HepG2 (cell line): ENCODE results near the gene GOLGA8A.

Experiments used
- CTCF ChIP-seq: sonication (generic); formaldehyde crosslinking; IDR thresholded peaks from 2 replicates; pipeline ENCODE4 v1.5.0; 2020; ENCODE audit warnings: mild to moderate bottlenecking, missing genetic modification reagents, moderate library complexity
- JUN ChIP-seq: sonication (generic); formaldehyde crosslinking; IDR thresholded peaks from 2 replicates; pipeline ENCODE4 v1.4.0; 2020; ENCODE audit warnings: mild to moderate bottlenecking, missing genetic modification reagents
- NR2F2 ChIP-seq: IDR thresholded peaks from 2 replicates; pipeline ENCODE4 v1.6.1; 2012; ENCODE audit warnings: low read depth, inconsistent platforms, borderline replicate concordance
- RCOR2 ChIP-seq: IDR thresholded peaks from 2 replicates; pipeline ENCODE4 v1.6.1; 2016; ENCODE audit warnings: missing biosample characterization, missing genetic modification reagents
- ZNF530 ChIP-seq: sonication (generic); formaldehyde crosslinking; IDR thresholded peaks from 2 replicates; pipeline ENCODE4 v1.5.0; 2020; ENCODE audit warnings: low read depth, mild to moderate bottlenecking, missing genetic modification reagents
- TF ChIP-seq, protein P1 (sequence below): sonication (generic); formaldehyde crosslinking; IDR thresholded peaks from 2 replicates; pipeline ENCODE4 v1.4.0; 2020; ENCODE audit warnings: mild to moderate bottlenecking, missing genetic modification reagents
- TF ChIP-seq, protein P2 (sequence below), 2 experiments: IDR thresholded peaks; 2 replicates each; pipeline ENCODE4 v1.6.1; 2011 to 2012; ENCODE audit warnings: low read length in 2 of 2, borderline replicate concordance in 1 of 2, low read depth in 1 of 2, mild to moderate bottlenecking in 1 of 2, moderate library complexity in 1 of 2

DNA sequence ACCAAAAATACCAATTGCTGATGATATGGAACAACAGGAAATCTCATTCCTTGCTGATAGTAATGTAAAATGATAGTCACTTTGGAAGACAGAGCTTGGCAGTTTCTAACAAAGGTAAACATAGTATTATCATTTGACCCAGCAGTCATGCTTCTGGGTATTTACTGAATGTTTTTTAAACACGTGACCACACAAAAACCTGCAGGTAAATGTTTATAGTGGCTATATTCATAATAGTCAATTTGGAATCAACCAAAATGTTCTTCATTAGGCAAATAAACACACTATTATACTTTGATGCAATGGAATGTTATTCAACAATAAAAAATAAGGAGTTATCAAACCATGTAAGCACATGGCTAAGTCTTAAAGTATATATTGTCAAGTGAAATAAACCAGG, 24.1 kb upstream of the GOLGA8A start:
- TF ChIP-seq JUN (CRISPR knock-in tag) (no peak), NR2F2 (no peak), CTCF (no peak), RCOR2 (no peak), ZNF530 (CRISPR knock-in tag) (no peak)
- TF ChIP-seq, protein P1, sequence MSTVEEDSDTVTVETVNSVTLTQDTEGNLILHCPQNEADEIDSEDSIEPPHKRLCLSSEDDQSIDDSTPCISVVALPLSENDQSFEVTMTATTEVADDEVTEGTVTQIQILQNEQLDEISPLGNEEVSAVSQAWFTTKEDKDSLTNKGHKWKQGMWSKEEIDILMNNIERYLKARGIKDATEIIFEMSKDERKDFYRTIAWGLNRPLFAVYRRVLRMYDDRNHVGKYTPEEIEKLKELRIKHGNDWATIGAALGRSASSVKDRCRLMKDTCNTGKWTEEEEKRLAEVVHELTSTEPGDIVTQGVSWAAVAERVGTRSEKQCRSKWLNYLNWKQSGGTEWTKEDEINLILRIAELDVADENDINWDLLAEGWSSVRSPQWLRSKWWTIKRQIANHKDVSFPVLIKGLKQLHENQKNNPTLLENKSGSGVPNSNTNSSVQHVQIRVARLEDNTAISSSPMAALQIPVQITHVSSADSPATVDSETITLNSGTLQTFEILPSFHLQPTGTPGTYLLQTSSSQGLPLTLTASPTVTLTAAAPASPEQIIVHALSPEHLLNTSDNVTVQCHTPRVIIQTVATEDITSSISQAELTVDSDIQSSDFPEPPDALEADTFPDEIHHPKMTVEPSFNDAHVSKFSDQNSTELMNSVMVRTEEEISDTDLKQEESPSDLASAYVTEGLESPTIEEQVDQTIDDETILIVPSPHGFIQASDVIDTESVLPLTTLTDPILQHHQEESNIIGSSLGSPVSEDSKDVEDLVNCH (CRISPR knock-in tag) = no peak
- TF ChIP-seq, protein P2, sequence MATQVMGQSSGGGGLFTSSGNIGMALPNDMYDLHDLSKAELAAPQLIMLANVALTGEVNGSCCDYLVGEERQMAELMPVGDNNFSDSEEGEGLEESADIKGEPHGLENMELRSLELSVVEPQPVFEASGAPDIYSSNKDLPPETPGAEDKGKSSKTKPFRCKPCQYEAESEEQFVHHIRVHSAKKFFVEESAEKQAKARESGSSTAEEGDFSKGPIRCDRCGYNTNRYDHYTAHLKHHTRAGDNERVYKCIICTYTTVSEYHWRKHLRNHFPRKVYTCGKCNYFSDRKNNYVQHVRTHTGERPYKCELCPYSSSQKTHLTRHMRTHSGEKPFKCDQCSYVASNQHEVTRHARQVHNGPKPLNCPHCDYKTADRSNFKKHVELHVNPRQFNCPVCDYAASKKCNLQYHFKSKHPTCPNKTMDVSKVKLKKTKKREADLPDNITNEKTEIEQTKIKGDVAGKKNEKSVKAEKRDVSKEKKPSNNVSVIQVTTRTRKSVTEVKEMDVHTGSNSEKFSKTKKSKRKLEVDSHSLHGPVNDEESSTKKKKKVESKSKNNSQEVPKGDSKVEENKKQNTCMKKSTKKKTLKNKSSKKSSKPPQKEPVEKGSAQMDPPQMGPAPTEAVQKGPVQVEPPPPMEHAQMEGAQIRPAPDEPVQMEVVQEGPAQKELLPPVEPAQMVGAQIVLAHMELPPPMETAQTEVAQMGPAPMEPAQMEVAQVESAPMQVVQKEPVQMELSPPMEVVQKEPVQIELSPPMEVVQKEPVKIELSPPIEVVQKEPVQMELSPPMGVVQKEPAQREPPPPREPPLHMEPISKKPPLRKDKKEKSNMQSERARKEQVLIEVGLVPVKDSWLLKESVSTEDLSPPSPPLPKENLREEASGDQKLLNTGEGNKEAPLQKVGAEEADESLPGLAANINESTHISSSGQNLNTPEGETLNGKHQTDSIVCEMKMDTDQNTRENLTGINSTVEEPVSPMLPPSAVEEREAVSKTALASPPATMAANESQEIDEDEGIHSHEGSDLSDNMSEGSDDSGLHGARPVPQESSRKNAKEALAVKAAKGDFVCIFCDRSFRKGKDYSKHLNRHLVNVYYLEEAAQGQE (IDR thresholded peaks at IDR 0.05; ENCODE audit: borderline replicate concordance in 1 of 2, low read depth in 1 of 2, low read length in 2 of 2) = no peak
